DOHH2 (cell line): ENCODE measurements around the gene CLTA.

Source experiments
- EZH2phosphoT487 ChIP-seq: fragments of 200-600 bp; sonication (generic); IDR thresholded peaks from 2 replicates; pipeline ENCODE4 v1.6.1; 2017; ENCODE audit warnings: borderline replicate concordance, mild to moderate bottlenecking, antibody characterized with exemption, low read length, moderate library complexity, mixed read lengths
- TF ChIP-seq, protein P1 (sequence below): fragments of 200-600 bp; sonication (generic); IDR thresholded peaks from one replicate; pipeline ENCODE4 v1.5.1; 2014; ENCODE audit warnings: antibody characterized with exemption, mild to moderate bottlenecking, low read depth, low read length; ENCODE audit not compliant: poor library complexity, severe bottlenecking

DNA sequence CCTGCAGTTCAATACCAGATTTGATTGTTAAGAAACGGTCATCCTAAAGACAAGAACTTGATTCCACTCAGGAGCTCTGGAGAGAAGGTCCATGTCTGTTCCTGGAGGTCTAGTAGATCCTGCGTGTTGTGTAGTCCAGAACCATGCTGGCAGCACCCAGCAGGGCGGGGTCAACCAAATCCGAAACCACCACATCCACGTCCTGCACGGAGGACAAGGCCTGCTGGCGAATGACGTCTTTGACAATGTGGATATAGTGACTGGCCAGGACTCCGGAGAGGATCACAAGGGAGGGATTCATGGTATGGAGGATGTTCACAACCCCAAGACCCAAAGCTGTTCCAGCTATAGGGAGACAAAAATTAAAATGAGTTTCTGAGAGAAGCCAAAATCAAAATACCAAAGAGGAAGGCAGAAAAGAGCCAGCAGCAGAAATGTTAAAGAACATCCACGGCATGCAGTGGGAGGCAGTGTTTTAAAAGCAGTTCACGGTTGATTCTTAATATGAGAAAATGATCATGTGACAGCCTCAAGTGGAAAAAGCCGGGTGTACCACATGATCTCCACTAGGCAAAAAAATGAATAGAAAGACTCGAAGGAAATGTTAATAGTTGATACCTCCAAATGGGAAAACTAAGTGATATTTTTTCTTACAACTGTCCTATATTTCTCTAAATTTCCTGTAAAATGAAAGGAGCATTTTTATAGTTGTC, 26.7 kb downstream of the CLTA start:
- TF ChIP-seq, protein P1, sequence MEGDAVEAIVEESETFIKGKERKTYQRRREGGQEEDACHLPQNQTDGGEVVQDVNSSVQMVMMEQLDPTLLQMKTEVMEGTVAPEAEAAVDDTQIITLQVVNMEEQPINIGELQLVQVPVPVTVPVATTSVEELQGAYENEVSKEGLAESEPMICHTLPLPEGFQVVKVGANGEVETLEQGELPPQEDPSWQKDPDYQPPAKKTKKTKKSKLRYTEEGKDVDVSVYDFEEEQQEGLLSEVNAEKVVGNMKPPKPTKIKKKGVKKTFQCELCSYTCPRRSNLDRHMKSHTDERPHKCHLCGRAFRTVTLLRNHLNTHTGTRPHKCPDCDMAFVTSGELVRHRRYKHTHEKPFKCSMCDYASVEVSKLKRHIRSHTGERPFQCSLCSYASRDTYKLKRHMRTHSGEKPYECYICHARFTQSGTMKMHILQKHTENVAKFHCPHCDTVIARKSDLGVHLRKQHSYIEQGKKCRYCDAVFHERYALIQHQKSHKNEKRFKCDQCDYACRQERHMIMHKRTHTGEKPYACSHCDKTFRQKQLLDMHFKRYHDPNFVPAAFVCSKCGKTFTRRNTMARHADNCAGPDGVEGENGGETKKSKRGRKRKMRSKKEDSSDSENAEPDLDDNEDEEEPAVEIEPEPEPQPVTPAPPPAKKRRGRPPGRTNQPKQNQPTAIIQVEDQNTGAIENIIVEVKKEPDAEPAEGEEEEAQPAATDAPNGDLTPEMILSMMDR: no peak
- no peak for TF ChIP-seq EZH2phosphoT487
